HCT116 (cell line): ENCODE measurements around the gene FBXO8.

Source experiments
- EZH2 ChIP-seq: fragments of 200-600 bp; sonication (generic); IDR thresholded peaks from 2 replicates; pipeline ENCODE4 v1.6.1; 2017; ENCODE audit warnings: antibody characterized with exemption, mixed run types
- POLR2A ChIP-seq: IDR thresholded peaks from 2 replicates; pipeline ENCODE4 v1.7.0; 2011; ENCODE audit warnings: borderline replicate concordance; ENCODE audit not compliant: insufficient read depth, insufficient read length; ENCODE audit errors: extremely low read depth
- YY1 ChIP-seq: IDR thresholded peaks from 2 replicates; pipeline ENCODE4 v1.6.1; 2011; ENCODE audit warnings: low read length, low read depth, moderate library complexity, mild to moderate bottlenecking; ENCODE audit not compliant: insufficient replicate concordance; ENCODE audit errors: extremely low read depth
- TF ChIP-seq, protein P1 (sequence below), 3 experiments: fragments of 200-600 bp in 1 of 3; sonication (generic) in 1 of 3; IDR thresholded peaks in 2 of 3; conservative IDR thresholded peaks in 1 of 3; 2 replicates each; pipeline ENCODE4 v1.5.1; 2012 to 2017; ENCODE audit warnings: low read depth in 2 of 3, low read length in 2 of 3, antibody characterized with exemption in 1 of 3, borderline replicate concordance in 1 of 3, control low read depth in 1 of 3, mild to moderate bottlenecking in 1 of 3, mixed read lengths in 1 of 3, mixed run types in 1 of 3, moderate library complexity in 1 of 3; ENCODE audit not compliant: insufficient read depth in 1 of 3

DNA sequence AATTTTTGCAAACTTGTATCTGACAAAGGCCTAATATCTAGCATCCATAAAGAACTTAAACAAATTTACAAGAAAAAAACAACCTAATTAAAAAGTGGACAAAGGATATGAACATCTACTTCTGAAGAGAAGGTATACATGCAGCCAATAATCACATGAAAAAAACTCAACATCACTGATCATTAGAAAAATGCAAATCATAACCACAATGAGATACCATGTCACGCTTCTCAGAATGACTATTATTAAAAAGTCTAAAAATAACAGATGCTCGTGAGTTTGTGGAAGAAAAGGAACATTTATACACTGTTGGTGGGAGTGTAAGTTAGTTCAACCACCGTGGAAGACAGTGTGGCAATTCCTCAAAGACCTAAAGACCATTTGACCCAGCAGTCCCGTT lies 24.2 kb upstream of the FBXO8 start:
- no peak for TF ChIP-seq POLR2A
- TF ChIP-seq, protein P1, sequence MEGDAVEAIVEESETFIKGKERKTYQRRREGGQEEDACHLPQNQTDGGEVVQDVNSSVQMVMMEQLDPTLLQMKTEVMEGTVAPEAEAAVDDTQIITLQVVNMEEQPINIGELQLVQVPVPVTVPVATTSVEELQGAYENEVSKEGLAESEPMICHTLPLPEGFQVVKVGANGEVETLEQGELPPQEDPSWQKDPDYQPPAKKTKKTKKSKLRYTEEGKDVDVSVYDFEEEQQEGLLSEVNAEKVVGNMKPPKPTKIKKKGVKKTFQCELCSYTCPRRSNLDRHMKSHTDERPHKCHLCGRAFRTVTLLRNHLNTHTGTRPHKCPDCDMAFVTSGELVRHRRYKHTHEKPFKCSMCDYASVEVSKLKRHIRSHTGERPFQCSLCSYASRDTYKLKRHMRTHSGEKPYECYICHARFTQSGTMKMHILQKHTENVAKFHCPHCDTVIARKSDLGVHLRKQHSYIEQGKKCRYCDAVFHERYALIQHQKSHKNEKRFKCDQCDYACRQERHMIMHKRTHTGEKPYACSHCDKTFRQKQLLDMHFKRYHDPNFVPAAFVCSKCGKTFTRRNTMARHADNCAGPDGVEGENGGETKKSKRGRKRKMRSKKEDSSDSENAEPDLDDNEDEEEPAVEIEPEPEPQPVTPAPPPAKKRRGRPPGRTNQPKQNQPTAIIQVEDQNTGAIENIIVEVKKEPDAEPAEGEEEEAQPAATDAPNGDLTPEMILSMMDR (IDR thresholded peaks at IDR 0.05 in 2 of 3, conservative IDR thresholded peaks at IDR 0.05 in 1 of 3; ENCODE audit: borderline replicate concordance in 1 of 3, insufficient read depth in 1 of 3, low read depth in 2 of 3, low read length in 2 of 3): no peak
- TF ChIP-seq EZH2: no peak
- no peak for TF ChIP-seq YY1
